ENCODE results near the gene UBE2Q1.

- TF ChIP-seq CTCF (IDR thresholded peaks at IDR 0.05; ENCODE audit: insufficient read depth, low read length), result no peak
- TF ChIP-seq POLR2AphosphoS5 (IDR thresholded peaks at IDR 0.05; ENCODE audit: low read depth), result no peak
- no peak for TF ChIP-seq GABPA (IDR thresholded peaks at IDR 0.05; ENCODE audit: low read depth)
- TF ChIP-seq SPI1 (IDR thresholded peaks at IDR 0.05; ENCODE audit: borderline replicate concordance, low read depth), result no peak
- no peak for TF ChIP-seq REST (IDR thresholded peaks at IDR 0.05; ENCODE audit: insufficient replicate concordance, low read depth)
Observed at GRCh38 chr1:154603317-154603716, 44.9 kb upstream of the UBE2Q1 start.
